Chondrocyte (in vitro differentiated cells): ENCODE results near the gene MYOCOS. TPM values are rescaled to one million over a fixed set of nuclear protein-coding genes. Genes with fewer than 3 reads are reported as not detected.

Experiments
- DNase-seq: peaks from one replicate; pipeline ENCODE4 v3.0.0; 2021; ENCODE audit warnings: mixed read lengths, low spot score
- H3K27ac Mint-ChIP-seq: one replicate; pipeline ENCODE4 v1.8.0; 2021; ENCODE audit warnings: mild to moderate bottlenecking, moderate library complexity, mixed read lengths; ENCODE audit not compliant: unreplicated experiment
- H3K27me3 Mint-ChIP-seq: 2 replicates; pipeline ENCODE4 v1.8.0; 2021; ENCODE audit warnings: low read depth, mixed read lengths
- H3K36me3 Mint-ChIP-seq: 2 replicates; pipeline ENCODE4 v1.8.0; 2021; ENCODE audit warnings: low read depth, mixed read lengths
- H3K4me1 Mint-ChIP-seq: 2 replicates; pipeline ENCODE4 v1.8.0; 2021; ENCODE audit warnings: low read depth, mild to moderate bottlenecking, mixed read lengths
- H3K4me3 Mint-ChIP-seq: one replicate; pipeline ENCODE4 v1.8.0; 2021; ENCODE audit warnings: mild to moderate bottlenecking, moderate library complexity, mixed read lengths; ENCODE audit not compliant: unreplicated experiment
- H3K9me3 Mint-ChIP-seq: 2 replicates; pipeline ENCODE4 v1.8.0; 2021; ENCODE audit warnings: low read depth, mixed read lengths
- CTCF ChIP-seq: fragments of 200-600 bp; sonication (generic); IDR thresholded peaks from 2 replicates; pipeline ENCODE4 v1.5.0; 2021; ENCODE audit warnings: antibody characterized with exemption, mild to moderate bottlenecking, moderate library complexity
- total RNA-seq: library from RNA; stranded (reverse); gene quantifications from 3 replicates; pipeline ENCODE4 v1.2.1, GENCODE V29; 2021

MYOCOS gene
- total RNA-seq, 1 donor from 2014 or later = 0.12 TPM

GRCh38 chr1:171623651-171624331 lies 1.7 kb downstream of the MYOCOS start:
- no peak overlapping the region for H3K27ac Mint-ChIP-seq
- H3K4me3 Mint-ChIP-seq = no peak overlapping the region
- no peak for DNase-seq
- no peaks in the 10 kb centered on the region for H3K4me1 Mint-ChIP-seq
- peaks cover 5% of the 10 kb centered on the region for H3K27me3 Mint-ChIP-seq
- H3K9me3 Mint-ChIP-seq = no peaks in the 10 kb centered on the region
- no peaks in the 10 kb centered on the region for H3K36me3 Mint-ChIP-seq
- no peak for TF ChIP-seq CTCF

GRCh38 chr1:171625225-171625624 lies 3.2 kb downstream of the MYOCOS start:
- H3K4me3 Mint-ChIP-seq = no peak overlapping the region
- H3K36me3 Mint-ChIP-seq = no peaks in the 10 kb centered on the region
- TF ChIP-seq CTCF = no peak
- no peak for DNase-seq
- H3K9me3 Mint-ChIP-seq = no peaks in the 10 kb centered on the region
- peaks cover 13% of the 10 kb centered on the region for H3K27me3 Mint-ChIP-seq
- H3K27ac Mint-ChIP-seq = no peak overlapping the region
- no peaks in the 10 kb centered on the region for H3K4me1 Mint-ChIP-seq

GRCh38 chr1:171627020-171627419 lies 5.0 kb downstream of the MYOCOS start:
- DNase-seq = no peak
- peaks cover 7% of the 10 kb centered on the region for H3K9me3 Mint-ChIP-seq
- H3K27ac Mint-ChIP-seq = no peak overlapping the region
- no peaks in the 10 kb centered on the region for H3K36me3 Mint-ChIP-seq
- no peak overlapping the region for H3K4me3 Mint-ChIP-seq
- H3K27me3 Mint-ChIP-seq = peaks cover 20% of the 10 kb centered on the region
- H3K4me1 Mint-ChIP-seq = no peaks in the 10 kb centered on the region
- TF ChIP-seq CTCF = no peak

- Mint-ChIP-seq H3K27ac (no peak overlapping the region), H3K27me3 (peaks cover 14% of the 10 kb centered on the region), H3K36me3 (peaks cover 2% of the 10 kb centered on the region), H3K9me3 (peaks cover 10% of the 10 kb centered on the region), H3K4me3 (no peak overlapping the region), H3K4me1 (no peaks in the 10 kb centered on the region)
- no peak for DNase-seq
- no peak for TF ChIP-seq CTCF
These were observed 6.2 kb downstream of the MYOCOS start for GRCh38 chr1:171628225-171628624.

GRCh38 chr1:171635661-171636060 lies 13.6 kb downstream of the MYOCOS start:
- H3K36me3 Mint-ChIP-seq = peaks cover 2% of the 10 kb centered on the region
- H3K27ac Mint-ChIP-seq = no peak overlapping the region
- no peak overlapping the region for H3K4me3 Mint-ChIP-seq
- H3K4me1 Mint-ChIP-seq = no peaks in the 10 kb centered on the region
- H3K9me3 Mint-ChIP-seq = peaks cover 8% of the 10 kb centered on the region
- no peak for TF ChIP-seq CTCF
- H3K27me3 Mint-ChIP-seq = peaks cover 7% of the 10 kb centered on the region
- no peak for DNase-seq
